GF-D8 (cell line): ENCODE measurements around the gene ZNF101.
"Not testable (repeated sequence)": the region's sequence is repeated elsewhere in the genome, so short reads cannot be mapped to it uniquely, and the experiment has no call there.

ENCODE experiments used
- DNase-seq: peaks from one replicate; lab custom pipeline; 2025; lab: John Stamatoyannopoulos, UW

ZNF101 gene

GRCh38 chr19:19661675-19662251 is 6.9 kb upstream of the ZNF101 start:
- DNase-seq = no peak

- no peak for DNase-seq
Measured at GRCh38 chr19:19662344-19662743, 6.3 kb upstream of the ZNF101 start.

- DNase-seq = no peak
Measured at GRCh38 chr19:19662871-19663255, 5.8 kb upstream of the ZNF101 start.

DNA sequence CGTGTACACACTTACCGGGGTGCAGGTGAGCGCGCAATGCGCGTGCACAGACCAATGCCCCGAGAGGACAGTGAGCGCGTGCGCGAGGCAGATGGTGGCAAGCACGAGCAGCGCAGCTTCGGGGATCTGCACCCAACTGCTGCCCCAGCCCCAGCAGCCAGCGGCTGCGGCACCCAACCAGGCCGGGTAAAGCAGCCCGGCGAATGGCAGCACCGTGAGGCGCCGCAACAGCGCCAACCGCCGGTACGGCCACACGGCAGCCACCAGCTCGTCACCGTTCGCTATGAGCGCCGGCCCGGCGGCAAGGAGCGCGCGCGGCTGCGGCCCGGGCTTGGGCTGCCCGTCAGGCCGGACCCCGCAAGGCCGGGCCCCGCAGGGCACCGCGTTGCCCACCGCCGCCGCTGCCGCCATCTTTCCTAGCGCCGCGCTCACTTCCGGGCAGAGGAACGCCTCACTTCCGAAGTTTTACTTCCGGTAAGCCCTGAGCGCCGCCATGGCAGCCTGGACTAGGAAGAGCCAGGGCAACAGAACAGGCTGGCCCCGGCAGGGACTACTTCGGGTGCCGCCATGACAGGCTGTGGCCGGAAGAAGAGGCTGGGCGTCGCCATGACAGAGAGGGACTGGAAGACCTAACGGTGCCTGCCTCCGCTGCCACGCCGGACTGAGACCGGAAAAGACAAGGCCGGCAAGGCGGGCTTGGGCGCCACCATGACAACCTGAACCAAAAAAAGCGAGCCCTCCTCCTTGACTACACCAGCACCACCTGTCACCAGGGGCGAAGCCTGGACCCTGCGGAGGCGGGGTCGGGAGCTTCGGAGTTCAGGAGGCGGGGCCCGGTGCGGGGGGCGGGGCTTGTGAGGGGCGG is 5.2 kb upstream of the ZNF101 start, which contains the start of gene ATP13A1:
Gene ATP13A1, minus strand, starts transcription at position 421 of the 865 bp plus-strand sequence. Its CDS starts 10 bp downstream, at position 411.
- peak; percentile 92 for DNase-seq

- not testable (repeated sequence) for DNase-seq
Measured at GRCh38 chr19:19665420-19665948, 3.2 kb upstream of the ZNF101 start.

DNA sequence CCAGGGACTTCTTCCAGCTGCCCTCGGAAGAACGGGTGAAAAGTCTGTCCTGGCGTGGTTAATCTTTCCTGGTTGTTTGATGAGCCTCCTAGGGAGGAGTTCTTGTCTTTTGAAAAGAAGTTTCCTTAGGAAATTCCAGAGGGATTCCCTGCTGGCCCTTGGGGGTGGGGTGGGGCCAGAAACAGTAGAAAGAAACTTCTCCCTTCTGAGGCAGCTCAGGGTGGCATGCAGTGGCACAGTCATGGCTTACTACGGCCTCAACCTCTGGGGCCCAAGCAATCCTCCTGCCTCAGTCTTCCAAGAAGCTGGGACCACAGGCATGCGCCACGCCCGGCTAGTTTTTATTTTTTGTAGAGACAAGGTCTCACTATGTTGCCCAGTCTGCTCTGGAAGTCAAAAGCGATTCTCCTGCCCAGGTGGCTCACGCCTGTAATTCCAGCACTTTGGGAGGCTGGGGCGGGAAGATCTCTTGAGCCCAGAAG is 1.5 kb downstream of the ZNF101 start:
- no peak for DNase-seq

DNA sequence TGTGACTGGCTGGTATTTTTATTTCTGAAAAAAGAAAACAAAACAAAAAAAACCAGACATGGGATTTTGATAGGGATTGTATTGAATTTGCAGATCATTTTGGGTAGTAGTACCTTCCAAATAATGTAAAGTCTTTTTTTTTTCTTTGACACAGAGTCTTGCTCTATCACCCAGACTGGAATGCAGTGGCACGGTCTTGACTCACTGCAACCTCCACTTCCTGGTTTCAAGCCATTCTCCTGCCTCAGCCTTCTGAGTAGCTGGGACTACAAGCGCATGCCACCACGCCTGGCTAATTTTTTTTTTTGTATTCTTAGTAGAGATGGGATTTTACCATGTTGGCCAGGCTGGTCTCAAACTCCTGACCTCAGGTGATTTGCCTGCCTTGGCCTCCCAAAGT is 4.2 kb downstream of the ZNF101 start:
- no peak for DNase-seq

DNA sequence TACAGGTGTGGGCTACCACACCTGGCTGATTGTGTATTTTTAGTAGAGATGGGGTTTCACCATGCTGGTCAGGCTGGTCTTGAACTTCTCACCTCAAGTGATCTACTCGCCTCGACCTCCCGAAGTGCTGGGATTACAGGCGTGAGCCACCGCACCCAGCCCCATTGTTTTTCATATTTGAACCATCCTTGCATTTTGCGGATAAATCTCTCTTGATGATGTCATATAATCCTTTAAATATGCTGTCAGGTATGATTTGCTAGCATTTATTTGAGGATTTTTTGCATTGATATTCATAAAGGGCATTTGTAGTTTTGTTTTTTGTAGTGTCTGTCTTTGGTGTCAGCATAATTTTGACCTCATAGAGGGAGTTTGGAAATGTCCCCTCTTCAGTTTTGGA is 5.7 kb downstream of the ZNF101 start:
- DNase-seq = no peak

- DNase-seq = no peak
Measured at GRCh38 chr19:19677579-19677978, 8.9 kb downstream of the ZNF101 start.

DNA sequence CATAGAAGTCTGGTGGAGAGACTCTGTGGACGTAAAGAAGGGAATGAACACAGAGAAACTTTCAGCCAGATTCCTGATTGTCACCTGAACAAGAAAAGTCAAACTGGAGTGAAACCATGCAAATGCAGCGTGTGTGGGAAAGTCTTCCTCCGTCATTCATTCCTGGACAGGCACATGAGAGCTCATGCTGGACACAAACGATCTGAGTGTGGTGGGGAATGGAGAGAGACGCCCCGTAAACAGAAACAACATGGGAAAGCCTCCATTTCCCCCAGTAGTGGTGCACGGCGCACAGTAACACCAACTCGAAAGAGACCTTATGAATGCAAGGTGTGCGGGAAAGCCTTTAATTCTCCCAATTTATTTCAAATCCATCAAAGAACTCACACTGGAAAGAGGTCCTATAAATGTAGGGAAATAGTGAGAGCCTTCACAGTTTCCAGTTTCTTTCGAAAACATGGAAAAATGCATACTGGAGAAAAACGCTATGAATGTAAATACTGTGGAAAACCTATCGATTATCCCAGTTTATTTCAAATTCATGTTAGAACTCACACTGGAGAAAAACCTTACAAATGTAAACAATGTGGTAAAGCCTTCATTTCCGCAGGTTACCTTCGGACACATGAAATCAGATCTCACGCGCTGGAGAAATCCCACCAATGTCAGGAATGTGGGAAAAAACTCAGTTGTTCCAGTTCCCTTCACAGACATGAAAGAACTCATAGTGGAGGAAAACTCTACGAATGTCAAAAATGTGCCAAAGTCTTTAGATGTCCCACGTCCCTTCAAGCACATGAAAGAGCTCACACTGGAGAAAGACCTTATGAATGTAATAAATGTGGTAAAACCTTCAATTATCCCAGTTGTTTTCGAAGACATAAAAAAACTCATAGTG is 10.8 kb downstream of the ZNF101 start:
- no peak for DNase-seq

- not testable (repeated sequence) for DNase-seq
Measured at GRCh38 chr19:19686119-19686518, 17.5 kb downstream of the ZNF101 start.

DNA sequence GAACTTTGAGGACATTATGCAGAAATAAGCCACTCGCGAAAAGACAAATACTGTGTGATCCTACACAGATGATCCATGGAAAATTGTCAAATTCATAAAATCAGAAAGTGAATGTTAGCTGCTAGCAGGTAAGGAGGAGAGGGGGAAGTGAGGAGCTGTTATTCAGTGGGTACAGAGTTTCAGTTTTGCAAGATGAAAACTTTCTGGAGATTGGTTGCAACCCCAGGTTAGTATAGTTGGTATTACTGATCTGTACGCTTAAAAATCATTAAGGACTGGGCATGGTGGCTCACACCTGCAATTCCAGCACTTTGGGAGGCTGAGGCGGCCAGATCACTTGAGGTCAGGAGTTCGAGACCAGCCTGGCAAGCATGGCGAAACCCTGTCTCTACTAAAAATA is 17.9 kb downstream of the ZNF101 start:
- no peak for DNase-seq

DNA sequence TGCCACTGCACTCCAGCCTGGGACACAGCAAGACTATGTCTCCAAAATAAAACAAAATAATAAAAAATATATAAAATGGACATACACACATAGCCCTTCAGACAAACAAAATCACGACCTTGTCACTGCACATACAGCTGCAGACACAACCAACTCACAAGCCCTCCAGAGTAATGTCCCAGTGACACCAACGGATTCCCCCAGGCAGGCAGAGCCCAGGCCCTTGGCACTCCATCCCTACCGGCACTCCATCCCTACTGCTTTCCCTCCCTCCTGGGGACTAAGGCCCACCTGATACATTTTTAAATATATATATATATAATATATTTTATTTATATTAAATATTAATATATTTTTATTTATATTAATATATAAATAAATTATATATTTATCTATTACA is 18.5 kb downstream of the ZNF101 start:
- DNase-seq = no peak

DNA sequence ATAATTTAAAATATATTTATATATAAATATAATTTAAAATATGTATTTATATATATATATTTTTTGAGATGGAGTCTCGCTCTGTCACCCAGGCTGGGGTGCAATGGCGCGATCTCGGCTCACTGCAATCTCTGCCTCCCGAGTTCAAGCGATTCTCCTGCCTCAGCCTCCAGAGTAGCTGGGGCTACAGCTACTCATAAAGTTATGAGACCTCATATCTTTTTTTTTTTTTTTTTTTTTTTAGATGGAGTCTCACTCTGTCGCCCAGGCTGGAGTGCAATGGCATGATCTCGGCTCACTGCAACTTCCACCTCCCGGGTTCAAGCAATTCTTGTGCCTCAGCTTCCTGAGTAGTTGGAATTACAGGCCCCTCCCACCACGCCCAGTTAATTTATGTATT is 20.4 kb downstream of the ZNF101 start:
- DNase-seq = not testable (repeated sequence)

DNA sequence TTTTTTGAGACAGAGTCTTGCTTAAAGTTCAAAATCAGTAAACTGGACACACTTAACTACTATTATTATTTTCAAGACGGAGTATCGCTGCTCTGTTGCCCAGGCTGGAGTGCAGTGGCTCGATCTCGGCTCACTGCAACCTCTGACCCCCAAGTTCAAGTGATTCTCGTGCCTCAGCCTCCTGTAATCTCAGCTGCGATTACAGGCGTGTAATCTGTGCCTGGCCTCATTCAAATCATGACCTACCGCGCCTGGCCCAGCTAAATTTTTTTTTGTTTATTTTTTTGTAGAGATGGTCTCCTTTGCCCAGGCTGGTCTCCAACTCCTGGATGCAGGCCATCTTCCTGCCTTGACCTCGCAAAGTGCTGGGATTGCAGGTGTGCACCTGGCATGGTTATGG is 23.0 kb downstream of the ZNF101 start:
- no peak for DNase-seq

DNA sequence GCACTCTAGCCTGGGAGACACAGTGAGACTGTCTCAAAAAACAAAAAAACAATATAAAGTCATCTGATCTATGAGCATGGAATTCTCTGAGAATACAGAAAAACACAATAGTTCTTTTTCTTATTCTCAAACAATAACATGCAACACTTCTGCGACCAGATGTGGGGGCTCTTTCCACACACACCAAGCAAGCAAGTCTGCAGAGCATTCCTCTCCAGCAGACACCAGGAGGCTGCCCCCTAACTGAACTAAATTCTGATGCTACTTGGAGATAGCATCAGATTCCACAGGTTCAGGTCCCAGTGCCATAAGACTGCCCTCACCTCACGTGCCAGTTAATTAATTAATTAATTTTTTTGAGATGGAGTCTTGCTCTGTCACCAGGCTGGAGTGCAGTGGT is 27.7 kb downstream of the ZNF101 start:
- DNase-seq = no peak

DNA sequence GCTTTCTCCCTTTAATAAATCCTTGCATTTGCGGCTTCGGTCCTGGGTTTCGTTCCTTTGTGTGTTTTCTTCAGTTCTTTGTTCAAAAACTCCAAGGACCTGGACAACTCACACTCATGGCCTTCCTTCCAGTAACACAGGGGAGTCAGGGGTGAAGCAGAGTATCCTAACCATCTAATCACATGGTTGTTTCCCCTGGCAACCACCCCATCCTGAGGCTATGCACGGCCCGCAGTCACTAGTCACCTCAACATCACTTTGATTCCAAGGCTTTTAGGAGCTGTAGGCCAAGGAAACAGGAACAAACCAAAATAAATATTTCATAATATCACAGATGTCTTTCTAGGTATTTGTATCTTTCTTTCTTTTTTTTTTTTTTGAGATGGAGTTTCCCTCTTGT is 28.9 kb downstream of the ZNF101 start:
- no peak for DNase-seq

GRCh38 chr19:19700493-19700892 is 31.9 kb downstream of the ZNF101 start:
- not testable (repeated sequence) for DNase-seq

- DNase-seq = no peak
Measured at GRCh38 chr19:19704836-19705235, 36.2 kb downstream of the ZNF101 start.

- no peak for DNase-seq
Measured at GRCh38 chr19:19710506-19710905, 41.9 kb downstream of the ZNF101 start.

- no peak for DNase-seq
Measured at GRCh38 chr19:19711306-19711933, 42.8 kb downstream of the ZNF101 start.
